MM.1S (cell line): ENCODE data around the gene TBC1D32.

Experiments used
- DNase-seq: peaks from one replicate; pipeline ENCODE4 v3.0.0-alpha.2; 2015
- H2AFZ ChIP-seq: fragments of 300-600 bp; sonication (generic); 2 replicates; pipeline ENCODE4 v1.6.0; 2016; ENCODE audit warnings: antibody characterized with exemption, low read length
- H3F3A ChIP-seq: fragments of 300-600 bp; sonication (generic); 2 replicates; pipeline ENCODE4 v1.6.1; 2016; ENCODE audit warnings: mild to moderate bottlenecking, antibody characterized with exemption, low read length, moderate library complexity, mixed read lengths; ENCODE audit not compliant: insufficient read depth
- H3K27ac ChIP-seq: fragments of 300-600 bp; sonication (generic); 2 replicates; pipeline ENCODE4 v1.5.1; 2016; ENCODE audit warnings: mild to moderate bottlenecking, low read length
- H3K27me3 ChIP-seq: fragments of 300-600 bp; sonication (generic); replicated peaks from 2 replicates; pipeline ENCODE4 v1.6.0; 2016; ENCODE audit warnings: low read length; ENCODE audit not compliant: insufficient read depth
- H3K36me3 ChIP-seq: fragments of 300-600 bp; sonication (generic); replicated peaks from 2 replicates; pipeline ENCODE4 v1.6.1; 2016; ENCODE audit warnings: mild to moderate bottlenecking, low read length, mixed read lengths; ENCODE audit not compliant: insufficient read depth
- H3K4me1 ChIP-seq: fragments of 300-600 bp; sonication (generic); 2 replicates; pipeline ENCODE4 v1.6.1; 2016; ENCODE audit warnings: low read length, mixed read lengths
- H3K4me2 ChIP-seq: fragments of 300-600 bp; sonication (generic); 2 replicates; pipeline ENCODE4 v1.6.0; 2016; ENCODE audit warnings: low read depth, low read length
- H3K4me3 ChIP-seq: fragments of 300-600 bp; sonication (generic); 2 replicates; pipeline ENCODE4 v1.5.1; 2016; ENCODE audit warnings: low read length, mixed read lengths
- H3K79me2 ChIP-seq: fragments of 300-600 bp; sonication (generic); 2 replicates; pipeline ENCODE4 v1.6.1; 2016; ENCODE audit warnings: mixed run types, low read length, mixed read lengths
- H3K9ac ChIP-seq: fragments of 300-600 bp; sonication (generic); 2 replicates; pipeline ENCODE4 v1.6.1; 2016; ENCODE audit warnings: low read length, mixed read lengths
- H3K9me2 ChIP-seq: fragments of 300-600 bp; sonication (generic); replicated peaks from 2 replicates; pipeline ENCODE4 v1.6.1; 2016; ENCODE audit warnings: mild to moderate bottlenecking, low read length, mixed read lengths; ENCODE audit not compliant: insufficient read depth
- H3K9me3 ChIP-seq: fragments of 300-600 bp; sonication (generic); replicated peaks from 2 replicates; pipeline ENCODE4 v1.6.1; 2016; ENCODE audit warnings: mild to moderate bottlenecking, low read length, mixed read lengths; ENCODE audit not compliant: insufficient read depth
- H4K20me1 ChIP-seq: fragments of 300-600 bp; sonication (generic); 2 replicates; pipeline ENCODE4 v1.6.1; 2016; ENCODE audit warnings: mild to moderate bottlenecking, low read length, moderate library complexity, mixed read lengths; ENCODE audit not compliant: insufficient read depth
- CTCF ChIP-seq: fragments of 300-600 bp; sonication (generic); IDR thresholded peaks from 2 replicates; pipeline ENCODE4 v1.5.1; 2016; ENCODE audit warnings: antibody characterized with exemption, low read length, mixed read lengths
- EZH2 ChIP-seq: fragments of 300-600 bp; sonication (generic); optimal IDR thresholded peaks from 2 replicates; pipeline ENCODE3; 2017; ENCODE audit warnings: low read depth, mild to moderate bottlenecking, antibody characterized with exemption, low read length, mixed read lengths
- EZH2phosphoT487 ChIP-seq: fragments of 300-600 bp; sonication (generic); IDR thresholded peaks from 2 replicates; pipeline ENCODE4 v1.6.1; 2018; ENCODE audit warnings: antibody characterized with exemption, low read length

The TBC1D32 gene

DNA sequence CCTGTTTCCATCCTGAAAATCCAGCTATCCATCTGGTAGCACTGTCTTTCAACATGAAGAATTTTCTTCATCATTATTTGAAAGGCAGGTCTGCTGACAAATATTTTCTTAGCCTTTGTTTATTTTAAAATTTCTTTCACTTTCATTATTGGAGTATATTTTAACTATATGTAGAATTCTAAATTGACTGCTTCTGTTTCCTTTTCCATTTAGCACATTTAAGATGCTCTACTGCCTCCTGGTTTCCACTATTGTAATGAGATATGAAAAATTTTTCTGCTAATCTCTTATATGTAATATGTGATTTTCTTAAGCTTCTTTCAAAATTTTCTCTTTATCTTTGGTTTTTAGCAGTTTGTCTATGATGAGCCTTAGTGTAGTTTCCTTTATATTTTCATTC, 97.3 kb downstream of the TBC1D32 start:
- no peak overlapping the region for H2AFZ ChIP-seq
- H3K36me3 ChIP-seq: no peaks in the 10 kb centered on the region
- no peaks in the 10 kb centered on the region for H3K9me2 ChIP-seq
- H3K4me1 ChIP-seq: no peaks in the 10 kb centered on the region
- peak; percentile 12 for DNase-seq
- no peaks in the 10 kb centered on the region for H4K20me1 ChIP-seq
- TF ChIP-seq CTCF: no peak
- no peak for TF ChIP-seq EZH2
- TF ChIP-seq EZH2phosphoT487: no peak
- H3K4me3 ChIP-seq: no peak overlapping the region
- 0 out of 2 replicates have a peak overlapping the region, but pooled peaks have one; percentile 15 for H3K4me2 ChIP-seq
- H3K9me3 ChIP-seq: no peaks in the 10 kb centered on the region
- no peaks in the 10 kb centered on the region for H3K27me3 ChIP-seq
- no peaks in the 10 kb centered on the region for H3F3A ChIP-seq
- no peak overlapping the region for H3K9ac ChIP-seq
- no peak overlapping the region for H3K27ac ChIP-seq
- no peaks in the 10 kb centered on the region for H3K79me2 ChIP-seq

DNA sequence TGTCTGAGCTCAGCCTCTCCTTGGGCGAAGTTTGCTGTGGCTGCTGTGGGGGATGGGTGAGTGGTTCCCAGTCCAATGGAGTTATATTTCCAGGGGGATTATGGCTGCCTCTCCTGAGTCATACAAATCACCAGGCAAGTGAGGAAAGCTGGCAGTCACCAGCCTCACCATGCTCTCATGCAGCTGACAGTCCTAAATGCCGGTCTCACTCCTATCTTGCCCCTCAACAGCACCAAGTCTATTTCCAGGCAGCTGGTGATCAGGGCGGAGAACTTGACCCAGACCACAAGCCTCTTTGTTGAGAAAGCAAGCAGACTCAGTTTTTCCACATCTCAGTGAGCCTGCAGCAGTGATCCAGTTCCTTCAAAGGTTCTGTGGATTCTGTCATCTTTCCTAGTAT, 98.9 kb downstream of the TBC1D32 start:
- no peak for DNase-seq
- Histone ChIP-seq H4K20me1 (no peaks in the 10 kb centered on the region), H3K9me3 (no peaks in the 10 kb centered on the region), H3K4me2 (no peak overlapping the region), H3K4me1 (no peaks in the 10 kb centered on the region), H3K9me2 (no peaks in the 10 kb centered on the region), H3K4me3 (no peak overlapping the region), H3F3A (no peaks in the 10 kb centered on the region), H3K27ac (no peak overlapping the region), H3K36me3 (no peaks in the 10 kb centered on the region), H3K9ac (no peak overlapping the region), H3K27me3 (no peaks in the 10 kb centered on the region), H2AFZ (no peak overlapping the region), H3K79me2 (no peaks in the 10 kb centered on the region)
- no peak for TF ChIP-seq EZH2phosphoT487
- no peak for TF ChIP-seq CTCF
- TF ChIP-seq EZH2: no peak

- no peak overlapping the region for H3K27ac ChIP-seq
- H3K9me2 ChIP-seq: no peaks in the 10 kb centered on the region
- no peaks in the 10 kb centered on the region for H3K4me1 ChIP-seq
- H3K9me3 ChIP-seq: no peaks in the 10 kb centered on the region
- no peaks in the 10 kb centered on the region for H3K36me3 ChIP-seq
- no peaks in the 10 kb centered on the region for H4K20me1 ChIP-seq
- no peak overlapping the region for H3K9ac ChIP-seq
- H2AFZ ChIP-seq: no peak overlapping the region
- no peaks in the 10 kb centered on the region for H3F3A ChIP-seq
- no peak for DNase-seq
- no peak for TF ChIP-seq EZH2phosphoT487
- no peak overlapping the region for H3K4me3 ChIP-seq
- no peak overlapping the region for H3K4me2 ChIP-seq
- H3K27me3 ChIP-seq: no peaks in the 10 kb centered on the region
- no peaks in the 10 kb centered on the region for H3K79me2 ChIP-seq
Measured at GRCh38 chr6:121223930-121224329, 110.3 kb downstream of the TBC1D32 start.

- Histone ChIP-seq H3K4me1 (no peaks in the 10 kb centered on the region), H3F3A (no peaks in the 10 kb centered on the region), H3K4me2 (no peak overlapping the region), H3K9me2 (no peaks in the 10 kb centered on the region), H2AFZ (no peak overlapping the region), H3K79me2 (no peaks in the 10 kb centered on the region), H4K20me1 (no peaks in the 10 kb centered on the region), H3K36me3 (no peaks in the 10 kb centered on the region), H3K4me3 (no peak overlapping the region), H3K27me3 (no peaks in the 10 kb centered on the region), H3K9ac (no peak overlapping the region), H3K27ac (no peak overlapping the region), H3K9me3 (no peaks in the 10 kb centered on the region)
- no peak for DNase-seq
- TF ChIP-seq EZH2 (no peak), EZH2phosphoT487 (no peak), CTCF (no peak)
Measured at GRCh38 chr6:121223212-121223611, 111.1 kb downstream of the TBC1D32 start.
